Measurements from ENCODE around the gene RUFY4.

The RUFY4 gene

DNA sequence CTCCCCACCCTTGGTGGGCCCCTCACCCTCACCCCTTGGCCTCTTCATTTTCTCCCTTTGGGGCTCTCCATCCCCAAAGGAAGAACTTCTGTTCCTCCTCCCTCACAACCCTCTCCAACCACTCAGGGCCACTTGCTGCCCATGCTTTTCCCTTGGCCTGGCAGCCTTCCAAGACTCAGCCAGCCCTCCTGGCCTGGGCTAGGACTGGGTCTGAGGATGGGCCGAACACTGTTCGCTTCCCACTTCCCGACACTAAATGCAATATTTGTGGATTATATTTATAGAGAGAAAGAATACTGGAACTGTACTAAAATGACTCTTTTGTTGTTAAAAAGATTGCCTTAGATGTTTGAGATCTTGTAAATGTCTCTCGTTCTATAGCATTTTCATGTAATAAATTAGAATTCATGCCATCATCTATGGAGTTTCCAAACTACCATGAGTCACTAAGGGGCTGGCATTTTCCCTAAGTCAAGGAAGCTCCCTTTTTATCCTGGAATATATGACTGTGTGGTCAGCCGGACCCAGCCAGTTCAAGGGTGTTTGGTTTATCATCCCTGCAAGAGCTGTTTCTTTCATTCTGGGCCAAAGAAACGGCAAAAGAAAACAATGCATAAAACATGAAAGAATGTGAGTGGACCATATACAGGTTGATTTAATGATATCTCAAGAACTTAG is 60.5 kb downstream of the RUFY4 start:
- DNase-seq (ENCODE audit: extremely low read depth, insufficient read length): no peak
- H3K27me3 ChIP-seq (replicated peaks; ENCODE audit: control insufficient read depth, insufficient read depth, low read length): no peaks in the 10 kb centered on the region
- TF ChIP-seq, protein P1, sequence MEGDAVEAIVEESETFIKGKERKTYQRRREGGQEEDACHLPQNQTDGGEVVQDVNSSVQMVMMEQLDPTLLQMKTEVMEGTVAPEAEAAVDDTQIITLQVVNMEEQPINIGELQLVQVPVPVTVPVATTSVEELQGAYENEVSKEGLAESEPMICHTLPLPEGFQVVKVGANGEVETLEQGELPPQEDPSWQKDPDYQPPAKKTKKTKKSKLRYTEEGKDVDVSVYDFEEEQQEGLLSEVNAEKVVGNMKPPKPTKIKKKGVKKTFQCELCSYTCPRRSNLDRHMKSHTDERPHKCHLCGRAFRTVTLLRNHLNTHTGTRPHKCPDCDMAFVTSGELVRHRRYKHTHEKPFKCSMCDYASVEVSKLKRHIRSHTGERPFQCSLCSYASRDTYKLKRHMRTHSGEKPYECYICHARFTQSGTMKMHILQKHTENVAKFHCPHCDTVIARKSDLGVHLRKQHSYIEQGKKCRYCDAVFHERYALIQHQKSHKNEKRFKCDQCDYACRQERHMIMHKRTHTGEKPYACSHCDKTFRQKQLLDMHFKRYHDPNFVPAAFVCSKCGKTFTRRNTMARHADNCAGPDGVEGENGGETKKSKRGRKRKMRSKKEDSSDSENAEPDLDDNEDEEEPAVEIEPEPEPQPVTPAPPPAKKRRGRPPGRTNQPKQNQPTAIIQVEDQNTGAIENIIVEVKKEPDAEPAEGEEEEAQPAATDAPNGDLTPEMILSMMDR (IDR thresholded peaks at IDR 0.05; ENCODE audit: insufficient read depth, low read length, poor library complexity, severe bottlenecking): no peak
- H3K4me3 ChIP-seq (replicated peaks; ENCODE audit: low read depth, low read length): no peak overlapping the region
- H3K36me3 ChIP-seq (ENCODE audit: control insufficient read depth, insufficient read depth, low read length): no peaks in the 10 kb centered on the region

DNA sequence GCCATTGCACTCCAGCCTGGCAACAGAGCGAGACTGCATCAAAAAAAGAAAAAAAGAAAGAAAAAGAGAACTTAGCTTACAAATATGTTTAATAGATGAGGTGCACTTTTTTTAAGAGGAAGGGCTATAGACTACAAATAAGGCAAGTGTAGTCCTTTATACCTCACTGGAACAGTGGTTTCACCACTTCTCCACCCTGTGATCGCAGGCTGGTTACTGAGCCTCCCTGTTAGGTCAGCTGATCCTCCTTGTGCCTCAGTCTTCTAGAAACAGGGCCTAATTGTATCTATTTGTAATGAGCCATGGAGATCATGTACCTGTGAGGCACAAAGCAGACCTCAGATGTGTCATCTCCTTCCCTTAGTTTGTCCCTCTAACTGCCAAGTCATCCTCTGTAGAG is 61.3 kb downstream of the RUFY4 start:
- no peak for DNase-seq (ENCODE audit: extremely low read depth, insufficient read length)
- Histone ChIP-seq H3K27me3 (replicated peaks; ENCODE audit: control insufficient read depth, insufficient read depth, low read length) (no peaks in the 10 kb centered on the region; the same call in none of the 2 replicates), H3K4me3 (replicated peaks; ENCODE audit: low read depth, low read length) (no peak overlapping the region), H3K36me3 (ENCODE audit: control insufficient read depth, insufficient read depth, low read length) (no peaks in the 10 kb centered on the region)
- TF ChIP-seq, protein P1 (IDR thresholded peaks at IDR 0.05; ENCODE audit: insufficient read depth, low read length, poor library complexity, severe bottlenecking): no peak

DNA sequence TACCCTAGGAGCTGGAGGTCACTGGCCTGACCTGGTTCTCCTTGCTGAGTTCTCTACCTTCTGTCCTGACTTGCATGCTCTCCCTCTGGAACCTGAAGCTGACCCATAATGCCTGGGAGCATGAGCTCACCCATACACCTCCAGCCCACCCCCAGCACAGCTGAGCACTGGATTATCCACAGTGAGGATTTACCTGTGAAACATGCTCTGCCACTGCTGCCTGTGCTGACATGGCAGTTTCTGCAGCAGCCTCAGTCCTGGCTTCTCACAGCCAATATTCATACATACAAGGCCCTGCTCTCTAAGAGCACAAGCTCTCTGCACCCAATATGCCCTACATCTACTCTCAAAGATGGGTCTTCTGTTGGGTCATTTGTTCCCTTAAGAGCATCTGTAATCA is 61.8 kb downstream of the RUFY4 start:
- no peak for DNase-seq (ENCODE audit: extremely low read depth, insufficient read length)
- Histone ChIP-seq H3K4me3 (replicated peaks; ENCODE audit: low read depth, low read length) (no peak overlapping the region), H3K27me3 (replicated peaks; ENCODE audit: control insufficient read depth, insufficient read depth, low read length) (no peaks in the 10 kb centered on the region; the same call in none of the 2 replicates), H3K36me3 (ENCODE audit: control insufficient read depth, insufficient read depth, low read length) (no peaks in the 10 kb centered on the region)
- TF ChIP-seq, protein P1 (IDR thresholded peaks at IDR 0.05; ENCODE audit: insufficient read depth, low read length, poor library complexity, severe bottlenecking): no peak

DNA sequence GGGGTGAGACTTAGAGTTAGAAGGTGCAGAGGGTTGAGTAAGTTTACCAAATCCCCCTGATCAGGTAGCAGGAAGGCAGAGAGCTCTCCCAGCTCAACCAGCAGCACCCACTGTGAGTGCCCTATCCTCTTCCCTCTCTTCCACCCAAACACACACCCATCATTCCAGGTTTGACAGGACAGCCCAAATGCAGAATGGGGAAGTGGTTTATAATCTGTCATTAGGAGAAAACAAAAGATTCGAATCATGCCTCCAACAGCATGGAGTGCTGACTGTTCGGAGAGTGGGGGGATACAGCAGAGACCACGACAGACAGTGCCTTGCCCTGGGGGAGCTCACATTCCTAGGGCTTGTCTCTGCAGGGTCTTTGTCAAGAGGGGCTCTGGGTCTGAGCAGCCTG is 68.5 kb downstream of the RUFY4 start:
- Histone ChIP-seq H3K27me3 (replicated peaks; ENCODE audit: control insufficient read depth, insufficient read depth, low read length) (peaks cover 4% of the 10 kb centered on the region), H3K36me3 (ENCODE audit: control insufficient read depth, insufficient read depth, low read length) (no peaks in the 10 kb centered on the region), H3K4me3 (replicated peaks; ENCODE audit: low read depth, low read length) (no peak overlapping the region)
- TF ChIP-seq, protein P1 (IDR thresholded peaks at IDR 0.05; ENCODE audit: insufficient read depth, low read length, poor library complexity, severe bottlenecking): no peak
- DNase-seq (ENCODE audit: extremely low read depth, insufficient read length): no peak

DNA sequence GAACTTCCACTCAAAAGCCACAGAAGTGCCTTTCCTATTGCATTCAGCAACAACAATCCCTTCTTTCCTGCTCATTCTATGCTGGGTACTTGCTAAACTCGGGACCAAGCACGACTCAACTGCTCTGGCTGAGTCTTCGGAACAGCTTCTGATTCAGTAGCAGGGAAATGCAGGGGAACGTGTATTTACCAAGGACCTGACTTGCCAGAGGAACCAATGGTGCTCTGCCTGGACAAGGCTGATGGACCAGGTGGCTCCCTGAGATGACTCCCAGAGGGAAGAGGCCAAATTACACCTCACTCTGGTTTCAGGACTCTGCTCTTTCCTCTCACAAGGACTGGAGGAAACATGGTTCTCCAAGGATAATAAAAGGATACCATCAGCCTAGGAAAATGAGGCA is 69.0 kb downstream of the RUFY4 start:
- Histone ChIP-seq H3K27me3 (replicated peaks; ENCODE audit: control insufficient read depth, insufficient read depth, low read length) (peaks cover 4% of the 10 kb centered on the region), H3K36me3 (ENCODE audit: control insufficient read depth, insufficient read depth, low read length) (no peaks in the 10 kb centered on the region), H3K4me3 (replicated peaks; ENCODE audit: low read depth, low read length) (no peak overlapping the region)
- DNase-seq (ENCODE audit: extremely low read depth, insufficient read length): no peak
- TF ChIP-seq, protein P1 (IDR thresholded peaks at IDR 0.05; ENCODE audit: insufficient read depth, low read length, poor library complexity, severe bottlenecking): no peak
